Measurements from ENCODE around the gene MAB21L4. TPM values are rescaled to one million over a fixed set of nuclear protein-coding genes. Genes with fewer than 3 reads are reported as not detected.

Gene MAB21L4
- total and polyA plus RNA-seq, 2 of the 8 experiments (the other 6 are each of a cell fraction or from before 2014, with no cell fraction given): 0.11 TPM; not detected in 1

DNA sequence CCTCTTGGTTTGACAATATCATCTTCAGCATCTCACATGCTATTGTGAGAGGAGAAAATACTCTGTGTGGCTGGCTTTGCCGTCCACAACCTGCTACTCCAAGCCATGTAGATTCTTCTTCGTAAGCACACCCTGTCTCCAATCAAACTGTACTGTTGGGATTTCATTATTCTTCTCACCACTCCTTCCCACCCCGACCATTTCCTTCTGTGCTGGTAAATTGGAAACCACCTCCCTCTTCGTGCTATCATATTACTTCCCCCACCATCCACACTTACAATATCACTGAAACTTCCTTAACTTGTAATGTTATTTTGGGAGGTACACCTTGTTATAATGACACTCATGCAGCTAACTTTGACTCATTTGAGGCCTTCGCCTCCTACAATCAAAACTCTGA is 30.6 kb downstream of the MAB21L4 start:
- H3K18ac ChIP-seq (ENCODE audit: extremely low read depth, low read length): no peak overlapping the region
- POLR2A ChIA-PET (ENCODE audit: partially characterized antibody): no interaction called here
- no peaks in the 10 kb centered on the region for H3K79me2 ChIP-seq (ENCODE audit: control insufficient read depth in 1 of 2, insufficient read depth in 2 of 2, low read length in 2 of 2)
- H2BK20ac ChIP-seq (ENCODE audit: low read length): no peak overlapping the region
- no peak overlapping the region for H3K9ac ChIP-seq (replicated peaks in 1 of 4; ENCODE audit: extremely low read depth in 1 of 4, low read depth in 3 of 4, low read length in 3 of 4)
- no peak overlapping the region for H4K8ac ChIP-seq (ENCODE audit: extremely low read depth, insufficient read depth, low read length)
- no peak overlapping the region for H2BK5ac ChIP-seq (ENCODE audit: low read depth, low read length)
- CTCF ChIA-PET (ENCODE audit: partially characterized antibody): interaction anchor here (0.7 to 3.8 kb wide), 5 partner anchors 8 to 136 kb away, joined by 5 to 15 read pairs (median 7); no protein-coding TSS in a partner anchor
- no peak overlapping the region for H2BK120ac ChIP-seq (replicated peaks; ENCODE audit: low read depth, low read length)
- DNase-seq (ENCODE audit: low read depth in 1 of 2, low spot score in 2 of 2) (no peak), FAIRE-seq (no peak)
- no peak overlapping the region for H3K56ac ChIP-seq (replicated peaks; ENCODE audit: insufficient read length, low read depth, low read length)
- H2AK5ac ChIP-seq (ENCODE audit: low read depth, low read length): no peak overlapping the region
- H3K4me2 ChIP-seq (ENCODE audit: insufficient read depth in 1 of 2, low read depth in 2 of 2, low read length in 2 of 2): no peak overlapping the region
- H3K23me2 ChIP-seq (ENCODE audit: low read depth, low read length): no peaks in the 10 kb centered on the region
- H2BK15ac ChIP-seq (ENCODE audit: low read length): no peak overlapping the region
- H4K5ac ChIP-seq (ENCODE audit: insufficient read length, low read depth, low read length): no peak overlapping the region
- no peak overlapping the region for H3K14ac ChIP-seq (ENCODE audit: insufficient read length)
- no peaks in the 10 kb centered on the region for H3K36me3 ChIP-seq (ENCODE audit: control insufficient read depth in 2 of 4, insufficient read depth in 4 of 4, low read length in 3 of 4)
- H2BK12ac ChIP-seq (ENCODE audit: low read depth, low read length): no peak overlapping the region; the same call in 1 of the 2 replicates
- no peaks in the 10 kb centered on the region for H3K79me1 ChIP-seq (ENCODE audit: low read depth, low read length)
- no peaks in the 10 kb centered on the region for H3K27me3 ChIP-seq (replicated peaks in 1 of 4; ENCODE audit: control insufficient read depth in 3 of 4, extremely low read depth in 1 of 4, insufficient read depth in 3 of 4, low read length in 3 of 4)
- WGBS, 2 experiments (ENCODE audit: extremely low coverage in 1 of 2, insufficient coverage in 1 of 2, insufficient read length in 1 of 2, insufficient replicate concordance in 2 of 2, low coverage in 1 of 2, low lambda C conversion rate in 2 of 2, missing lambda C conversion rate in 1 of 2): 90% methylated on average over 5 of the region's 5 CpGs; no CpG with 5 or more reads in 1 of the 2 experiments
- H3K4me1 ChIP-seq (replicated peaks in 1 of 4; ENCODE audit: control insufficient read depth in 3 of 4, insufficient read depth in 4 of 4, low read length in 3 of 4): no peaks in the 10 kb centered on the region
- no peaks in the 10 kb centered on the region for H3K9me3 ChIP-seq (ENCODE audit: insufficient read depth in 2 of 2, low read depth in 1 of 2, low read length in 1 of 2)
- H4K91ac ChIP-seq (replicated peaks; ENCODE audit: insufficient read length, low read length): no peak overlapping the region
- no peak overlapping the region for H3K4me3 ChIP-seq (ENCODE audit: extremely low read depth in 1 of 4, insufficient read depth in 2 of 4, low read depth in 3 of 4, low read length in 4 of 4)
- no peak overlapping the region for H3K23ac ChIP-seq (ENCODE audit: insufficient read length)
- H4K20me1 ChIP-seq (replicated peaks in 1 of 2; ENCODE audit: control insufficient read depth in 1 of 2, insufficient read depth in 2 of 2, low read length in 2 of 2): no peaks in the 10 kb centered on the region
- H3K4ac ChIP-seq (replicated peaks; ENCODE audit: insufficient read length, low read depth, low read length): no peak overlapping the region
- H2AFZ ChIP-seq (ENCODE audit: low read length): no peak overlapping the region
- no peak overlapping the region for H3K27ac ChIP-seq (ENCODE audit: low read depth, low read length)
- TF ChIP-seq BRCA1 (IDR thresholded peaks at IDR 0.05; ENCODE audit: low read depth, low read length): no peak
- TF ChIP-seq SIX5 (IDR thresholded peaks at IDR 0.05; ENCODE audit: low read depth, low read length): no peak
- TF ChIP-seq FOSL1 (IDR thresholded peaks at IDR 0.05; ENCODE audit: insufficient read depth, low read depth, low read length): no peak
- TF ChIP-seq SUZ12 (IDR thresholded peaks at IDR 0.05; ENCODE audit: low read length): no peak
- no peak for TF ChIP-seq CBX8 (IDR thresholded peaks at IDR 0.05; ENCODE audit: borderline replicate concordance, low read depth, low read length)
- TF ChIP-seq GABPA (IDR thresholded peaks at IDR 0.05; ENCODE audit: borderline replicate concordance, insufficient read depth, low read length): no peak
- TF ChIP-seq NANOG (IDR thresholded peaks at IDR 0.05; ENCODE audit: insufficient read depth, low read depth, low read length, poor library complexity, severe bottlenecking): no peak
- TF ChIP-seq JUN (IDR thresholded peaks at IDR 0.05; ENCODE audit: low read depth, low read length): no peak
- TF ChIP-seq BCL11A (IDR thresholded peaks at IDR 0.05; ENCODE audit: low read depth in 2 of 2, low read length in 2 of 2): no peak
- TF ChIP-seq, protein P1, sequence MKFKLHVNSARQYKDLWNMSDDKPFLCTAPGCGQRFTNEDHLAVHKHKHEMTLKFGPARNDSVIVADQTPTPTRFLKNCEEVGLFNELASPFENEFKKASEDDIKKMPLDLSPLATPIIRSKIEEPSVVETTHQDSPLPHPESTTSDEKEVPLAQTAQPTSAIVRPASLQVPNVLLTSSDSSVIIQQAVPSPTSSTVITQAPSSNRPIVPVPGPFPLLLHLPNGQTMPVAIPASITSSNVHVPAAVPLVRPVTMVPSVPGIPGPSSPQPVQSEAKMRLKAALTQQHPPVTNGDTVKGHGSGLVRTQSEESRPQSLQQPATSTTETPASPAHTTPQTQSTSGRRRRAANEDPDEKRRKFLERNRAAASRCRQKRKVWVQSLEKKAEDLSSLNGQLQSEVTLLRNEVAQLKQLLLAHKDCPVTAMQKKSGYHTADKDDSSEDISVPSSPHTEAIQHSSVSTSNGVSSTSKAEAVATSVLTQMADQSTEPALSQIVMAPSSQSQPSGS (IDR thresholded peaks at IDR 0.05; ENCODE audit: low read length): no peak
- no peak for TF ChIP-seq EGR1 (IDR thresholded peaks at IDR 0.05; ENCODE audit: borderline replicate concordance, low read depth, low read length)
- TF ChIP-seq, protein P2, sequence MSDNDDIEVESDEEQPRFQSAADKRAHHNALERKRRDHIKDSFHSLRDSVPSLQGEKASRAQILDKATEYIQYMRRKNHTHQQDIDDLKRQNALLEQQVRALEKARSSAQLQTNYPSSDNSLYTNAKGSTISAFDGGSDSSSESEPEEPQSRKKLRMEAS (IDR thresholded peaks at IDR 0.05): no peak
- no peak for TF ChIP-seq RXRA (IDR thresholded peaks at IDR 0.05; ENCODE audit: insufficient read depth, low read depth, low read length)

Measured in H1 (cell line).